Spinal cord (tissue), 10 donors: ENCODE results near the gene SRRM2. TPM values are rescaled to one million over a fixed set of nuclear protein-coding genes. Genes with fewer than 3 reads are reported as not detected.

Experiments
- DNase-seq, 6 donors: peaks; one replicate each; pipeline versions ENCODE4 v3.0.0 to v3.0.0-alpha.2; 2013 to 2015; ENCODE audit warnings: low spot score in 6 of 6, low read depth in 4 of 6
- H3K27ac ChIP-seq: one replicate; pipeline ENCODE4 v1.5.1; 2013; ENCODE audit warnings: low read depth, low read length, control low read depth
- H3K27me3 ChIP-seq: one replicate; pipeline ENCODE4 v1.6.1; 2013; ENCODE audit warnings: low read length; ENCODE audit not compliant: control insufficient read depth, insufficient read depth
- H3K36me3 ChIP-seq: one replicate; pipeline ENCODE4 v1.6.1; 2013; ENCODE audit warnings: low read length; ENCODE audit not compliant: control insufficient read depth, insufficient read depth
- H3K4me1 ChIP-seq: one replicate; pipeline ENCODE4 v1.6.1; 2013; ENCODE audit warnings: low read length; ENCODE audit not compliant: control insufficient read depth, insufficient read depth
- H3K4me3 ChIP-seq: one replicate; pipeline ENCODE4 v1.5.1; 2013; ENCODE audit warnings: low read depth, low read length, control low read depth
- H3K9me3 ChIP-seq: one replicate; pipeline ENCODE4 v1.6.1; 2013; ENCODE audit warnings: low read length; ENCODE audit not compliant: control insufficient read depth, insufficient read depth
- WGBS: methylation state at CpG from one replicate; pipeline ENCODE4 v1.1.5; 2013; ENCODE audit warnings: missing lambda C conversion rate; ENCODE audit not compliant: insufficient coverage; 5-methylcytosine and 5-hydroxymethylcytosine counted together
- polyA plus RNA-seq, 2 donors: library from polyadenylated mRNA; unstranded; fragments of 120-200 nt; gene quantifications; one replicate each; pipeline ENCODE4 v1.2.1, GENCODE V29; 2013; ENCODE audit not compliant: insufficient read length in 2 of 2
- total RNA-seq, 2 donors: library from RNA; depleted of rRNA in 1 of 2; stranded (reverse); fragments of 120-200 nt in 1 of 2; fragments of >200 nt in 1 of 2; gene quantifications; one replicate each; pipeline versions ENCODE4 v1.2.3 to v1.2.4, GENCODE V29; 2013 to 2014
- donor health status: healthy.

The SRRM2 gene
- total and polyA plus RNA-seq, 4 donors: 105 to 610 (median 326) TPM

GRCh38 chr16:2782583-2783351 lies 30.3 kb downstream of the SRRM2 start:
- 82% methylated on average over 18 of the region's 20 CpGs for WGBS
- no peaks in the 10 kb centered on the region for H3K36me3 ChIP-seq

GRCh38 chr16:2783581-2784357 lies 31.3 kb downstream of the SRRM2 start:
- WGBS: 84% methylated on average over 11 of the region's 15 CpGs
- Histone ChIP-seq H3K27ac (no peak overlapping the region), H3K4me1 (peaks cover 25% of the 10 kb centered on the region), H3K27me3 (peaks cover 33% of the 10 kb centered on the region), H3K9me3 (no peaks in the 10 kb centered on the region), H3K36me3 (no peaks in the 10 kb centered on the region), H3K4me3 (no peak overlapping the region)
- DNase-seq: no peak

More at GRCh38 chr16:2782583-2783351, 30.3 kb downstream of the SRRM2 start:
- Histone ChIP-seq H3K27ac (no peak overlapping the region), H3K9me3 (no peaks in the 10 kb centered on the region), H3K4me3 (no peak overlapping the region), H3K27me3 (peaks cover 31% of the 10 kb centered on the region), H3K4me1 (peaks cover 33% of the 10 kb centered on the region)
- no peak for DNase-seq

GRCh38 chr16:2784358-2785100 lies 32.1 kb downstream of the SRRM2 start:
- 52% methylated on average over 15 of the region's 15 CpGs for WGBS
- no peak overlapping the region for H3K27ac ChIP-seq
- no peak overlapping the region for H3K4me3 ChIP-seq
- no peaks in the 10 kb centered on the region for H3K9me3 ChIP-seq
- DNase-seq: no peak
- peaks cover 33% of the 10 kb centered on the region for H3K27me3 ChIP-seq
- H3K4me1 ChIP-seq: peaks cover 18% of the 10 kb centered on the region
- H3K36me3 ChIP-seq: no peaks in the 10 kb centered on the region

GRCh38 chr16:2785101-2785991 lies 32.9 kb downstream of the SRRM2 start:
- H3K27me3 ChIP-seq: peaks cover 35% of the 10 kb centered on the region
- H3K4me3 ChIP-seq: no peak overlapping the region
- no peak for DNase-seq
- no peak overlapping the region for H3K27ac ChIP-seq
- H3K36me3 ChIP-seq: no peaks in the 10 kb centered on the region
- 18% methylated on average over 79 of the region's 79 CpGs for WGBS
- H3K4me1 ChIP-seq: peaks cover 18% of the 10 kb centered on the region
- H3K9me3 ChIP-seq: no peaks in the 10 kb centered on the region

- peaks cover 37% of the 10 kb centered on the region for H3K27me3 ChIP-seq
- no peak overlapping the region for H3K27ac ChIP-seq
- no peak overlapping the region for H3K4me3 ChIP-seq
- WGBS: 78% methylated on average over 12 of the region's 15 CpGs
- H3K4me1 ChIP-seq: peaks cover 18% of the 10 kb centered on the region
- DNase-seq: no peak
- H3K36me3 ChIP-seq: no peaks in the 10 kb centered on the region
- no peaks in the 10 kb centered on the region for H3K9me3 ChIP-seq
Measured at GRCh38 chr16:2786061-2786825, 33.8 kb downstream of the SRRM2 start.

GRCh38 chr16:2786826-2787151 lies 34.4 kb downstream of the SRRM2 start:
- 32% methylated on average over 2 of the region's 3 CpGs for WGBS
- H3K27me3 ChIP-seq: peaks cover 37% of the 10 kb centered on the region

GRCh38 chr16:2787406-2787805 lies 35.0 kb downstream of the SRRM2 start, which contains the start of gene PRSS33:
PRSS33 (minus strand) TSS chr16:2787560; CDS start chr16:2786547, 1,013 bp downstream.
- no peak for DNase-seq
- no peaks in the 10 kb centered on the region for H3K36me3 ChIP-seq
- 23% methylated on average over 8 of the region's 10 CpGs for WGBS
- H3K9me3 ChIP-seq: no peaks in the 10 kb centered on the region
- H3K4me3 ChIP-seq: no peak within 1 kb of the TSS
- H3K27me3 ChIP-seq: peaks cover 37% of the 10 kb centered on the region
- no peak within 1 kb of the TSS for H3K27ac ChIP-seq
- peaks cover 18% of the 10 kb centered on the region for H3K4me1 ChIP-seq

More at GRCh38 chr16:2786826-2787151, 34.4 kb downstream of the SRRM2 start:
- Histone ChIP-seq H3K4me3 (no peak overlapping the region), H3K36me3 (no peaks in the 10 kb centered on the region), H3K4me1 (peaks cover 18% of the 10 kb centered on the region), H3K27ac (no peak overlapping the region), H3K9me3 (no peaks in the 10 kb centered on the region)
- DNase-seq: no peak

GRCh38 chr16:2787961-2788360 lies 35.5 kb downstream of the SRRM2 start:
- H3K36me3 ChIP-seq: no peaks in the 10 kb centered on the region
- H3K4me1 ChIP-seq: peaks cover 18% of the 10 kb centered on the region
- H3K27ac ChIP-seq: no peak overlapping the region
- H3K27me3 ChIP-seq: peaks cover 36% of the 10 kb centered on the region
- no peaks in the 10 kb centered on the region for H3K9me3 ChIP-seq
- 63% methylated on average over 7 of the region's 7 CpGs for WGBS
- DNase-seq: no peak
- H3K4me3 ChIP-seq: no peak overlapping the region
